NT2/D1 (cell line): ENCODE measurements around the gene ZNF593.

Source experiments
- YY1 ChIP-seq: IDR thresholded peaks from 2 replicates; pipeline ENCODE4 v1.6.1; 2011; ENCODE audit not compliant: insufficient read length, insufficient read depth
- ZNF274 ChIP-seq: IDR thresholded peaks from 2 replicates; pipeline ENCODE4 v1.6.1; 2011; ENCODE audit warnings: mild to moderate bottlenecking, low read depth, low read length

DNA sequence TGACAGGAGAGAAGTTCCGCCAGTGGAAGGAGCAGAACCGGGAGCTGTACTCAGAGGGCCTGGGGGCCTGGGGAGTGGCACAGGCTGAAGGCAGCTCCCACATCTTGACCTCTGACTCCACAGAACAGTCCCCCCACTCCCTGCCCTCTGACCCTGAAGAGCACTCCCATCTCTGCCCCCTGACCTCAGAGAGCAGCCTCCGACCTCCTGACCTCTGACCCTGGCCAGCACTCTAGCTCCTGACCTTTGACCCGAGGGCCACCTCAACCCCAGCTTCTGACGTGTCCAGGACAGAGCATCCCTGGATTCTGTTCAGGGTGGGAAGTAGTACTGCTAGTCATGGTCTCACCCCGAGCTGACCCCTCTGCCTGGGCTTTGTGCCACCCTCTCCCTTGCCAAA, 19.6 kb downstream of the ZNF593 start:
- TF ChIP-seq YY1 (no peak), ZNF274 (no peak)
